ENCODE data around the gene REV3L.

GRCh38 chr6:111381728-111382127, 101.3 kb downstream of the REV3L start:
- TF ChIP-seq CTCF (IDR thresholded peaks at IDR 0.05 in 4 of 5, conservative IDR thresholded peaks at IDR 0.05 in 1 of 5): no peak
- TF ChIP-seq POLR2A (IDR thresholded peaks at IDR 0.05): no peak

All from gastrocnemius medialis (tissue), 4 donors.